HEK293T (cell line): ENCODE measurements around the gene LRRC71.

ENCODE experiments used
- CTBP1 ChIP-seq: fragments of 450-650 bp; IDR thresholded peaks from 2 replicates; pipeline ENCODE4 v1.6.1; 2016; ENCODE audit warnings: borderline replicate concordance
- FOXA1 ChIP-seq: fragments of 450-650 bp; IDR thresholded peaks from 2 replicates; pipeline ENCODE4 v1.6.1; 2016; ENCODE audit warnings: mild to moderate bottlenecking
- FOXK2 ChIP-seq: fragments of 450-650 bp; IDR thresholded peaks from 2 replicates; pipeline ENCODE4 v1.6.1; 2016; ENCODE audit warnings: mild to moderate bottlenecking
- FOXM1 ChIP-seq: fragments of 450-650 bp; IDR thresholded peaks from 2 replicates; pipeline ENCODE4 v1.6.1; 2017; ENCODE audit warnings: mild to moderate bottlenecking, borderline replicate concordance
- HDGF ChIP-seq: fragments of 450-650 bp; IDR thresholded peaks from 2 replicates; pipeline ENCODE4 v1.6.1; 2017; ENCODE audit warnings: antibody characterized with exemption, borderline replicate concordance
- L3MBTL2 ChIP-seq: fragments of 450-650 bp; conservative IDR thresholded peaks from 2 replicates; pipeline ENCODE4 v1.6.1; 2016; ENCODE audit warnings: mild to moderate bottlenecking
- SP1 ChIP-seq: fragments of 450-650 bp; IDR thresholded peaks from 2 replicates; pipeline ENCODE4 v1.6.1; 2017
- ZNF384 ChIP-seq: fragments of 450-650 bp; IDR thresholded peaks from 2 replicates; pipeline ENCODE4 v1.6.1; 2016

GRCh38 chr1:156964441-156964840, 44.0 kb downstream of the LRRC71 start:
- no peak for TF ChIP-seq FOXK2
- TF ChIP-seq HDGF, result no peak
- no peak for TF ChIP-seq FOXM1
- TF ChIP-seq L3MBTL2, result no peak
- TF ChIP-seq ZNF384, result no peak
- TF ChIP-seq SP1, result no peak
- TF ChIP-seq FOXA1, result no peak
- no peak for TF ChIP-seq CTBP1
